Activated T-helper 2 cell treated with anti-CD3 and anti-CD28 coated beads, Interferon-gamma antibody, Interleukin-2, Interleukin-4, amounts not matched to agents 10 μg/mL and 5 μg/mL and 100 μg/mL, durations not matched to agents 14 hours and 24 hours and 36 hours (primary cell): ENCODE measurements around the gene CXCR4. TPM values are rescaled to one million over a fixed set of nuclear protein-coding genes. Genes with fewer than 3 reads are reported as not detected.
"Not testable (repeated sequence)": the region's sequence is repeated elsewhere in the genome, so short reads cannot be mapped to it uniquely, and the experiment has no call there.

Experiments
- DNase-seq: peaks from one replicate; pipeline ENCODE4 v3.0.0; 2021; ENCODE audit warnings: low spot score
- H3K27ac Mint-ChIP-seq: one replicate; pipeline ENCODE4 v1.8.0; 2021; ENCODE audit warnings: mixed read lengths
- H3K27me3 Mint-ChIP-seq: one replicate; pipeline ENCODE4 v1.8.0; 2021; ENCODE audit warnings: low read depth, mixed read lengths
- H3K36me3 Mint-ChIP-seq: one replicate; pipeline ENCODE4 v1.8.0; 2021; ENCODE audit warnings: low read depth, mixed read lengths
- H3K4me1 Mint-ChIP-seq: one replicate; pipeline ENCODE4 v1.8.0; 2021; ENCODE audit warnings: low read depth, mixed read lengths
- H3K4me3 Mint-ChIP-seq: one replicate; pipeline ENCODE4 v1.8.0; 2021; ENCODE audit warnings: low read depth, mild to moderate bottlenecking, moderate library complexity, mixed read lengths
- H3K9me3 Mint-ChIP-seq: one replicate; pipeline ENCODE4 v1.8.0; 2021; ENCODE audit warnings: mixed read lengths
- intact Hi-C: fragments of 100-400 bp; cut with micrococcal nuclease; formaldehyde crosslinking; loops from one replicate; pipeline ENCODE4 v1.15.1; 2023
- total RNA-seq: library from RNA; stranded (reverse); gene quantifications from 2 replicates; pipeline ENCODE4 v1.2.3, GENCODE V29; 2022

The CXCR4 gene
- total RNA-seq, 1 donor from 2014 or later, result 144 TPM

GRCh38 chr2:136077107-136077506 lies 40.8 kb downstream of the CXCR4 start:
- intact Hi-C loops, result no loop called here
- Mint-ChIP-seq H3K27ac (no peak overlapping the region), H3K36me3 (peaks cover 13% of the 10 kb centered on the region), H3K9me3 (peaks cover 31% of the 10 kb centered on the region), H3K27me3 (no peaks in the 10 kb centered on the region), H3K4me3 (no peak overlapping the region), H3K4me1 (peaks cover 3% of the 10 kb centered on the region)
- no peak for DNase-seq

- Mint-ChIP-seq H3K4me3 (no peak overlapping the region), H3K27me3 (no peaks in the 10 kb centered on the region), H3K36me3 (peaks cover 19% of the 10 kb centered on the region), H3K27ac (no peak overlapping the region), H3K9me3 (peaks cover 45% of the 10 kb centered on the region), H3K4me1 (peaks cover 11% of the 10 kb centered on the region)
- DNase-seq, result no peak
- intact Hi-C loops, result no loop called here
Observed at GRCh38 chr2:136075476-136075875, 42.5 kb downstream of the CXCR4 start.

- peaks cover 25% of the 10 kb centered on the region for H3K4me1 Mint-ChIP-seq
Observed at GRCh38 chr2:136072621-136073020, 45.3 kb downstream of the CXCR4 start.

GRCh38 chr2:136071887-136072286 lies 46.1 kb downstream of the CXCR4 start:
- intact Hi-C loops, H3K4me3 Mint-ChIP-seq, DNase-seq, H3K27ac Mint-ChIP-seq, H3K27me3 Mint-ChIP-seq: not testable (repeated sequence)
- H3K9me3 Mint-ChIP-seq, result peaks cover 31% of the 10 kb centered on the region
- H3K4me1 Mint-ChIP-seq, result peaks cover 27% of the 10 kb centered on the region
- peaks cover 16% of the 10 kb centered on the region for H3K36me3 Mint-ChIP-seq

More at GRCh38 chr2:136072621-136073020, 45.3 kb downstream of the CXCR4 start:
- intact Hi-C loops, result no loop called here
- Mint-ChIP-seq H3K9me3 (peaks cover 31% of the 10 kb centered on the region), H3K27me3 (no peaks in the 10 kb centered on the region), H3K4me3 (no peak overlapping the region), H3K36me3 (peaks cover 16% of the 10 kb centered on the region), H3K27ac (no peak overlapping the region)
- no peak for DNase-seq

GRCh38 chr2:136070913-136071312 lies 47.0 kb downstream of the CXCR4 start:
- H3K36me3 Mint-ChIP-seq, result peaks cover 16% of the 10 kb centered on the region
- intact Hi-C loops, result no loop called here
- H3K9me3 Mint-ChIP-seq, result peaks cover 26% of the 10 kb centered on the region
- H3K27ac Mint-ChIP-seq, result no peak overlapping the region
- DNase-seq, result no peak
- no peaks in the 10 kb centered on the region for H3K27me3 Mint-ChIP-seq
- H3K4me1 Mint-ChIP-seq, result peaks cover 32% of the 10 kb centered on the region
- no peak overlapping the region for H3K4me3 Mint-ChIP-seq

GRCh38 chr2:136069773-136070172 lies 48.2 kb downstream of the CXCR4 start:
- peaks cover 26% of the 10 kb centered on the region for H3K9me3 Mint-ChIP-seq
- peaks cover 41% of the 10 kb centered on the region for H3K4me1 Mint-ChIP-seq
- H3K27ac Mint-ChIP-seq, result no peak overlapping the region
- H3K4me3 Mint-ChIP-seq, result no peak overlapping the region
- intact Hi-C loops, result no loop called here
- peaks cover 16% of the 10 kb centered on the region for H3K36me3 Mint-ChIP-seq
- H3K27me3 Mint-ChIP-seq, result no peaks in the 10 kb centered on the region
- DNase-seq, result no peak

- peaks cover 26% of the 10 kb centered on the region for H3K9me3 Mint-ChIP-seq
- no peaks in the 10 kb centered on the region for H3K27me3 Mint-ChIP-seq
- H3K36me3 Mint-ChIP-seq, result peaks cover 16% of the 10 kb centered on the region
- peaks cover 44% of the 10 kb centered on the region for H3K4me1 Mint-ChIP-seq
- intact Hi-C loops, result no loop called here
- no peak for DNase-seq
- peak overlapping the region; percentile 18 for H3K4me3 Mint-ChIP-seq
- peak overlapping the region; percentile 57 for H3K27ac Mint-ChIP-seq
Observed at GRCh38 chr2:136068581-136069227, 49.2 kb downstream of the CXCR4 start.

- no peak overlapping the region for H3K27ac Mint-ChIP-seq
- intact Hi-C loops, result no loop called here
- H3K27me3 Mint-ChIP-seq, result no peaks in the 10 kb centered on the region
- H3K9me3 Mint-ChIP-seq, result peaks cover 20% of the 10 kb centered on the region
- peaks cover 44% of the 10 kb centered on the region for H3K4me1 Mint-ChIP-seq
- no peak for DNase-seq
- no peak overlapping the region for H3K4me3 Mint-ChIP-seq
- H3K36me3 Mint-ChIP-seq, result peaks cover 16% of the 10 kb centered on the region
Observed at GRCh38 chr2:136067897-136068580, 49.9 kb downstream of the CXCR4 start.

GRCh38 chr2:136067459-136067858 lies 50.5 kb downstream of the CXCR4 start:
- Mint-ChIP-seq H3K27ac (no peak overlapping the region), H3K9me3 (peaks cover 16% of the 10 kb centered on the region), H3K4me3 (no peak overlapping the region), H3K4me1 (peaks cover 44% of the 10 kb centered on the region), H3K27me3 (no peaks in the 10 kb centered on the region), H3K36me3 (peaks cover 14% of the 10 kb centered on the region)
- DNase-seq, result no peak
- intact Hi-C loops, result no loop called here

- Mint-ChIP-seq H3K27me3 (no peaks in the 10 kb centered on the region), H3K9me3 (peaks cover 11% of the 10 kb centered on the region), H3K36me3 (peaks cover 11% of the 10 kb centered on the region), H3K4me1 (peaks cover 47% of the 10 kb centered on the region), H3K27ac (no peak overlapping the region), H3K4me3 (no peak overlapping the region)
- no peak for DNase-seq
- intact Hi-C loops, result no loop called here
Observed at GRCh38 chr2:136065907-136066306, 52.0 kb downstream of the CXCR4 start.

GRCh38 chr2:136065384-136065783 lies 52.6 kb downstream of the CXCR4 start:
- Mint-ChIP-seq H3K4me3 (no peak overlapping the region), H3K36me3 (peaks cover 11% of the 10 kb centered on the region), H3K27me3 (no peaks in the 10 kb centered on the region), H3K27ac (no peak overlapping the region), H3K4me1 (peaks cover 45% of the 10 kb centered on the region), H3K9me3 (peaks cover 8% of the 10 kb centered on the region)
- DNase-seq, result no peak
- intact Hi-C loops, result no loop called here
